Left lung (tissue), 10 donors: ENCODE data around the gene ADD2. TPM values are rescaled to one million over a fixed set of nuclear protein-coding genes. Genes with fewer than 3 reads are reported as not detected.

Experiments used
- ATAC-seq: fragments of 200-7000 bp; cut with Tn5 transposase; one replicate; pipeline ENCODE4 v1.9.1; 2020; ENCODE audit warnings: moderate library complexity
- DNase-seq, 4 donors: peaks; one replicate each; pipeline ENCODE4 v3.0.0-alpha.2; 2013 to 2020
- H3K27ac ChIP-seq, 2 donors: fragments of 200-600 bp; sonication (generic) in 1 of 2; one replicate each; pipeline versions ENCODE4 v1.5.0 to v1.8.0; 2020 to 2021
- H3K27me3 ChIP-seq, 2 donors: fragments of 200-600 bp; sonication (generic) in 1 of 2; one replicate each; pipeline versions ENCODE4 v1.5.0 to v1.8.0; 2020 to 2021
- H3K36me3 ChIP-seq, 2 donors: fragments of 200-600 bp; sonication (generic) in 1 of 2; one replicate each; pipeline versions ENCODE4 v1.5.0 to v1.8.0; 2020 to 2021
- H3K4me1 ChIP-seq, 2 donors: fragments of 200-600 bp; one replicate each; pipeline ENCODE4 v1.8.0; 2021
- H3K4me3 ChIP-seq, 2 donors: fragments of 200-600 bp; sonication (generic) in 1 of 2; one replicate each; pipeline versions ENCODE4 v1.5.0 to v1.8.0; 2020 to 2021; ENCODE audit warnings: mild to moderate bottlenecking in 1 of 2
- H3K9me3 ChIP-seq, 2 donors: fragments of 200-600 bp; sonication (generic) in 1 of 2; one replicate each; pipeline versions ENCODE4 v1.5.0 to v1.8.0; 2020 to 2021
- intact Hi-C, 2 donors: fragments of 100-400 bp; cut with DNase I; formaldehyde crosslinking; loops; one replicate each; pipeline versions ENCODE4 v1.11.2 to v1.14.2; 2022
- polyA plus RNA-seq, 6 donors: library from polyadenylated mRNA; unstranded; fragments of 120-200 nt; gene quantifications; one replicate each; pipeline ENCODE4 v1.2.1, GENCODE V29; 2013; ENCODE audit not compliant: insufficient read length in 6 of 6
- total RNA-seq, 2 donors: library from RNA; stranded (reverse); fragmentation: NEBNext Ultra II Directional; extraction: Animal tissue kit (Norgen Biotek cat#: 25700); gene quantifications; one replicate each; pipeline ENCODE4 v1.2.1, GENCODE V29; 2021
- TF ChIP-seq, protein P1 (sequence below), 2 donors: fragments of 200-600 bp; sonication (generic) in 1 of 2; IDR thresholded peaks; one replicate each; pipeline versions ENCODE4 v1.5.0 to v1.8.0; 2021; ENCODE audit warnings: antibody characterized with exemption in 2 of 2
- donor health status: DM: no; HTN: yes; CAD: no.
- donor health status: DM: no; HTN: no; CAD: no.

ADD2 gene
- total and polyA plus RNA-seq, 8 donors = 0.92 to 12.2 (median 6.5) TPM

DNA sequence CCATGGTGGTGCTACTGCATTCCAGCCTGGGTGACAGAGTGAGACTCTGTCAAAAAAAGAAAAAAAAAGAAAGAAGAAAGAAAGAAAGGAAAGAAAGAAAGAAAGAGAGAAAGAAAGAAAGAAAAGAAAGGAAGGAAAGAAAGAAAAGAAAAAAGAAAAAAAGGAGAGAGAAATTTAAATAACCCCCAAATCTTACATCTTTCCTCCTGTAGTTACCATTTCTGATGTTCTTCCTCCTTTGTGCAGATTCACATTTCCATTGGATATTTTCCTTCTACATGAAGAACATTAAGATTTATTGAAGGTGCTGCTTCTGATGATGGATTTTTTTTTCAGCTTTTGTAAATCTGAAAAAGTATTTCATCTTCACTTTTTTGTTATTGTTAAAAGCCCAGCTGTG is 117.0 kb downstream of the ADD2 start:
- intact Hi-C loops = loop anchor here in 1 of 2 donors (5.0 kb wide), 1 partner anchor 136 kb away; no protein-coding TSS in a partner anchor
- no peak for ATAC-seq
- TF ChIP-seq, protein P1, sequence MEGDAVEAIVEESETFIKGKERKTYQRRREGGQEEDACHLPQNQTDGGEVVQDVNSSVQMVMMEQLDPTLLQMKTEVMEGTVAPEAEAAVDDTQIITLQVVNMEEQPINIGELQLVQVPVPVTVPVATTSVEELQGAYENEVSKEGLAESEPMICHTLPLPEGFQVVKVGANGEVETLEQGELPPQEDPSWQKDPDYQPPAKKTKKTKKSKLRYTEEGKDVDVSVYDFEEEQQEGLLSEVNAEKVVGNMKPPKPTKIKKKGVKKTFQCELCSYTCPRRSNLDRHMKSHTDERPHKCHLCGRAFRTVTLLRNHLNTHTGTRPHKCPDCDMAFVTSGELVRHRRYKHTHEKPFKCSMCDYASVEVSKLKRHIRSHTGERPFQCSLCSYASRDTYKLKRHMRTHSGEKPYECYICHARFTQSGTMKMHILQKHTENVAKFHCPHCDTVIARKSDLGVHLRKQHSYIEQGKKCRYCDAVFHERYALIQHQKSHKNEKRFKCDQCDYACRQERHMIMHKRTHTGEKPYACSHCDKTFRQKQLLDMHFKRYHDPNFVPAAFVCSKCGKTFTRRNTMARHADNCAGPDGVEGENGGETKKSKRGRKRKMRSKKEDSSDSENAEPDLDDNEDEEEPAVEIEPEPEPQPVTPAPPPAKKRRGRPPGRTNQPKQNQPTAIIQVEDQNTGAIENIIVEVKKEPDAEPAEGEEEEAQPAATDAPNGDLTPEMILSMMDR (IDR thresholded peaks at IDR 0.05) = no peak
- Histone ChIP-seq H3K27me3 (peaks cover 8 to 34% of the 10 kb centered on the region in 2 donors), H3K36me3 (no peaks in the 10 kb centered on the region), H3K4me1 (no peaks in the 10 kb centered on the region), H3K27ac (no peak overlapping the region), H3K4me3 (no peak overlapping the region), H3K9me3 (no peaks in the 10 kb centered on the region)
- DNase-seq = no peak

DNA sequence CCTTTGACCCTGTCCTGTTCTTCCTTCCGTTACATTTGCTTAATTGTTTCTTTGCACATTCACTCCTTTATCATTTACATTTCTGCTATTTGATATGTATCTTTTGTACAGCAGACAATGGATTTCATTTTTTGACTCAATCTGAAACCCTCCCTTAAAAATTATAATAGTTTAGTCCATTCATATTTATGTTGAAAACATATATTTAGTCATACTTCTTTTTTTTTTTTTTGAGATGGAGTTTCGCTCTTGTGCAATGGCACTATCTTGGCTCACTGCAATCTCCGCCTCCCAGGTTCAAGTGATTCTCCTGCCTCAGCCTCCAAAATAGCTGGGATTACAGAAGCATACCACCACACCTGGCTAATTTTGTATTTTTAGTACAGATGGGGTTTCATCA is 119.0 kb downstream of the ADD2 start:
- DNase-seq (no peak), ATAC-seq (no peak)
- Histone ChIP-seq H3K27me3 (peaks cover 1 to 16% of the 10 kb centered on the region in 2 donors), H3K36me3 (no peaks in the 10 kb centered on the region), H3K9me3 (no peaks in the 10 kb centered on the region), H3K4me1 (no peaks in the 10 kb centered on the region), H3K27ac (no peak overlapping the region), H3K4me3 (no peak overlapping the region)
- intact Hi-C loops = loop anchor here in 1 of 2 donors (10.0 kb wide), 1 partner anchor 304 kb away; no protein-coding TSS in a partner anchor
- TF ChIP-seq, protein P1 (IDR thresholded peaks at IDR 0.05) = no peak

DNA sequence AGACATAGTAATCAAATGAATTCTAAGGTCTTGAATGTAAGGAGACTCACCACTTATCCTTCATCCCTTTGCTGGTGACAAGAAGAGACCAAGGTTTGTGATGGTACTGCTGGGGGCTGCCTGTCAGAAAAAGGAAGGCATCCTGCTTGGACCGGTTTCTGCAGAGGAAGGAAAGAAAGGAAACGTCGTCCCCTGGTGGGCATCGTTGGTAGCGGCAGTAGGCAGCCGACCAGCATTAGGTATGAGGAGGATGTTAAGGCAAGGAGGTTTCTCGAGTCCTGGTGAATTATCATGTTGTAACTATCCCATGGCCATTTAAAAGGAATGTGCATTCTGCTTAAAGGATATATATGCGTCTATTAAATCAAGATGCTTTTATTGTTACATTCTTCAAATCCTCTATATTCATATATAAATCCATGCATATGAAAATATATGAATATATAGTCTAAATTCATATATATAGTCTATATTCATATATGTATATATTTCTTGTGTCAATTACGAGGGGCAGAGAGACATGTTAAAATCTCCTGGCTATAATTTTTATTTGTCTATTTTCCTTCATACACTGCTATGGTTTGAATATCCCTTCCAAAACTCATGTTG is 120.0 kb downstream of the ADD2 start:
- Histone ChIP-seq H3K4me1 (no peaks in the 10 kb centered on the region), H3K27me3 (peaks cover 0 to 17% of the 10 kb centered on the region in 2 donors), H3K27ac (no peak overlapping the region), H3K4me3 (no peak overlapping the region), H3K36me3 (no peaks in the 10 kb centered on the region), H3K9me3 (no peaks in the 10 kb centered on the region)
- TF ChIP-seq, protein P1 (IDR thresholded peaks at IDR 0.05) = peak; percentile 87 to 98
- ATAC-seq (peak; percentile 93), DNase-seq (peak in 3 of 4 donors; percentile 51 to 76 (median 63))
- intact Hi-C loops = loop anchor here in 1 of 2 donors (10.0 kb wide), 1 partner anchor 303 kb away; no protein-coding TSS in a partner anchor

DNA sequence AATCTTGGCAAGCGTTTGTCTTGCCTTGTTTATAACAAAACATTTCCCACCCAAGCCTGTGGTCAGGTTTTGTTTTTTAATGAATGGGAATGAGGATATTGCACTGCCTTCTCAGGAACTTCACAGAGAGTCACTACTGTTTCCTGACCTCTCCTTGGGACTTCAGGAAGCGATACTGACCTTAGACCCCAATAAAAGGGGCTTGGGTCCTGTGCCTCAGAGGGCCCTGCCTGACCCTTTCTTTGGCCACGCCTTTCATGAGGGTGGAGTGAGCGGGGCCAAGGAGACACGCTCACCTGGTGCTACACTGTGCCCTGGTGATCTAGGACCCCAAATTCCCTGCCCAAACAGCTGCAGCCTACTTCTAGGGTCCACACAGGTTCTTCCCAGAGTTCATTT is 121.6 kb downstream of the ADD2 start:
- TF ChIP-seq, protein P1 (IDR thresholded peaks at IDR 0.05) = no peak
- Histone ChIP-seq H3K4me1 (no peaks in the 10 kb centered on the region), H3K27me3 (peaks cover 0 to 11% of the 10 kb centered on the region in 2 donors), H3K4me3 (no peak overlapping the region), H3K36me3 (no peaks in the 10 kb centered on the region), H3K9me3 (no peaks in the 10 kb centered on the region), H3K27ac (no peak overlapping the region)
- intact Hi-C loops = loop anchor here in 1 of 2 donors (10.0 kb wide), 1 partner anchor 302 kb away; no protein-coding TSS in a partner anchor
- ATAC-seq = no peak
- DNase-seq = no peak

DNA sequence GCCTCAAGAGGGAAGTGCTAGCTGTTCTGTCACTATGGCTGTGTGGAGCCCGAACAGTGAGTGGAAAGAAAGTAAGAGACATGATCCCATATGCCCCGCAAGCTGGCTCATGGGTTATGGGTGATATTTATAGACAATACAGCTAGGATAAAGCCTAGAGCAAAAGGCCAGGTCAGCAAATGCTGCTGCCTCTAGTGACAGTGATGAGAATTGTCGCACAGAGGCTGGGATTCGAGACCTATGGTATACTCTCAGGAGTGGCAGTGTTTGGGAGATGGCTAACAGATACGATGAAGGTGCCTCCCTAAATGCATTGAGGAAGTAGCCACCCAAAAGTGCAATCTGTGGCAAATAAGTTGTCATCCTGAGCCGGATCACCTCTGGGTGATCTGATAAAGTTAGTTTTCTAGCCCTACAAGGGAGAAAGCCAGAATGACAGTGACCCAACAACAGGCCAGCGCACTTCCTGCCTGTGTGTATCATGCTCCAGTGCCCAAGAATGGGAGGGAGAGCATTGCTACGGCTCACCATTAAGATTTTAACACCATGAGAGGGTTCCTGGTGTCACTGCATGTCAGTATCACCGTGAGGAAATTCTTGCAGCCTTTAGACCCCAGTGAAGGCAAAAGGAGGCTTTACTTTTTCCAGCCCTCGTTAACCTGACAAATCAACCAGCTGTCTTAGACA is 122.1 kb downstream of the ADD2 start:
- Histone ChIP-seq H3K27me3 (peaks cover 0 to 13% of the 10 kb centered on the region in 2 donors), H3K27ac (no peak overlapping the region), H3K36me3 (no peaks in the 10 kb centered on the region), H3K4me3 (no peak overlapping the region), H3K4me1 (no peaks in the 10 kb centered on the region), H3K9me3 (no peaks in the 10 kb centered on the region)
- ATAC-seq (no peak), DNase-seq (no peak)
- TF ChIP-seq, protein P1 (IDR thresholded peaks at IDR 0.05) = no peak
- intact Hi-C loops = loop anchor here in 1 of 2 donors (10.0 kb wide), 1 partner anchor 301 kb away; no protein-coding TSS in a partner anchor
